Effector memory CD8-positive, alpha-beta T cell (primary cell): Measurements from ENCODE around the gene PTCD1.
"Not testable (repeated sequence)": the region's sequence is repeated elsewhere in the genome, so short reads cannot be mapped to it uniquely, and the experiment has no call there.

ENCODE experiments used
- ATAC-seq: fragments of 150-1000 bp; cut with Tn5 transposase; replicated peaks from 2 replicates; pipeline ENCODE4 v1.10.0; 2021; ENCODE audit warnings: mild to moderate bottlenecking, moderate library complexity
- DNase-seq, 3 experiments: peaks; one replicate each; pipeline ENCODE4 v3.0.0; 2021
- H3K27ac Mint-ChIP-seq, 2 donors: one replicate each; pipeline ENCODE4 v1.8.0; 2022; ENCODE audit warnings: mild to moderate bottlenecking in 2 of 2, mixed read lengths in 2 of 2, moderate library complexity in 2 of 2
- H3K27me3 Mint-ChIP-seq, 2 donors: one replicate each; pipeline ENCODE4 v1.8.0; 2022; ENCODE audit warnings: mixed read lengths in 2 of 2
- H3K36me3 Mint-ChIP-seq: one replicate; pipeline ENCODE4 v1.8.0; 2022; ENCODE audit warnings: mild to moderate bottlenecking, moderate library complexity, mixed read lengths; ENCODE audit not compliant: insufficient read depth
- H3K4me1 Mint-ChIP-seq, 2 donors: one replicate each; pipeline ENCODE4 v1.8.0; 2022; ENCODE audit warnings: low read depth in 2 of 2, mixed read lengths in 2 of 2
- H3K4me3 Mint-ChIP-seq, 2 donors: one replicate each; pipeline ENCODE4 v1.8.0; 2022; ENCODE audit warnings: mild to moderate bottlenecking in 2 of 2, mixed read lengths in 2 of 2, moderate library complexity in 2 of 2
- H3K9me3 Mint-ChIP-seq, 2 donors: one replicate each; pipeline ENCODE4 v1.8.0; 2022; ENCODE audit warnings: mixed read lengths in 2 of 2

Gene PTCD1

GRCh38 chr7:99396418-99397296 lies 41.9 kb downstream of the PTCD1 start:
- Mint-ChIP-seq H3K4me1 (peaks cover 24 to 29% of the 10 kb centered on the region in 2 donors), H3K9me3 (no peaks in the 10 kb centered on the region), H3K27ac (peak overlapping the region; percentile 22 to 75), H3K27me3 (no peaks in the 10 kb centered on the region), H3K36me3 (peaks cover 69% of the 10 kb centered on the region), H3K4me3 (no peak overlapping the region)
- DNase-seq (no peak), ATAC-seq (no peak)

DNA sequence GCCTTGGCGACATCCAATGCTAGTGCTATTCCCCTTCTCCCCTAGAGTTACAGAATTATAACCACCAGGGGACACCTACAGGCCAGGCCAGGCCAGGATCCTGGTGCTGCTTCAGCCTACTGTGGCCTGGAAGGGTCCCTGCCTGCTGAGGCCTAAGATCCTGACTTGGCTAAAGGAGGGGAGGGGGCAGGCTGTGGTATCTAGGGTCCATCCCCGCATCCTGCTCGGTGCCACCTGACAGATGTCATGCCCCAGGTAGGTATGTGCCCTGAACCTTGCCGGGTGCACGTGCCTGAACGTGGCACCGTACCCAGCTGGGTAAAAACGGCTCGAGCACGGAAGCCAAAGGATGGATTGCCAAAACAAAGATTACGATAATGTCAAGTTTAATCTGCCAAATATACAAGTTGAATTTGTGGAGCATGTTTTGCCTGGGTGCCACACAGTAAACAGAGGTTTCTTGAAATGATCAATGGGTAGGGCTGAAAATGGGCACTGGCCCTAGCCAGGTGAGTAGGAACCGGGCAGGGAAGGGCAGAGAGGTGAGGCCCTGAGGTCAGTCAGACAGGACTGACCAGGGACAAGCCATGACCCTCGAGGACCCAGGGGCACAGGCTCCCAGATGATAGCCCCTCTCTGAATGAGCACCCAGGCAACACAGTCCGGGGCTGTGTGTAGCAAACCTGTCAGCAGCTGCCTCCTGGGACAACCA lies 42.8 kb downstream of the PTCD1 start:
- Mint-ChIP-seq H3K4me1 (peaks cover 24 to 29% of the 10 kb centered on the region in 2 donors), H3K27ac (peak overlapping the region in 1 of 2 donors; percentile 44), H3K36me3 (peaks cover 69% of the 10 kb centered on the region), H3K4me3 (no peak overlapping the region), H3K27me3 (no peaks in the 10 kb centered on the region), H3K9me3 (no peaks in the 10 kb centered on the region)
- ATAC-seq (no peak), DNase-seq (no peak)

- ATAC-seq: no peak
- no peaks in the 10 kb centered on the region for H3K27me3 Mint-ChIP-seq
- H3K27ac Mint-ChIP-seq: peak overlapping the region; percentile 87 to 90
- H3K9me3 Mint-ChIP-seq: no peaks in the 10 kb centered on the region
- peaks cover 78% of the 10 kb centered on the region for H3K36me3 Mint-ChIP-seq
- H3K4me3 Mint-ChIP-seq: peak overlapping the region in 1 of 2 donors; percentile 78
- H3K4me1 Mint-ChIP-seq: peaks cover 23 to 24% of the 10 kb centered on the region in 2 donors
- no peak for DNase-seq
Measured at GRCh38 chr7:99394188-99394502, 44.5 kb downstream of the PTCD1 start.

DNA sequence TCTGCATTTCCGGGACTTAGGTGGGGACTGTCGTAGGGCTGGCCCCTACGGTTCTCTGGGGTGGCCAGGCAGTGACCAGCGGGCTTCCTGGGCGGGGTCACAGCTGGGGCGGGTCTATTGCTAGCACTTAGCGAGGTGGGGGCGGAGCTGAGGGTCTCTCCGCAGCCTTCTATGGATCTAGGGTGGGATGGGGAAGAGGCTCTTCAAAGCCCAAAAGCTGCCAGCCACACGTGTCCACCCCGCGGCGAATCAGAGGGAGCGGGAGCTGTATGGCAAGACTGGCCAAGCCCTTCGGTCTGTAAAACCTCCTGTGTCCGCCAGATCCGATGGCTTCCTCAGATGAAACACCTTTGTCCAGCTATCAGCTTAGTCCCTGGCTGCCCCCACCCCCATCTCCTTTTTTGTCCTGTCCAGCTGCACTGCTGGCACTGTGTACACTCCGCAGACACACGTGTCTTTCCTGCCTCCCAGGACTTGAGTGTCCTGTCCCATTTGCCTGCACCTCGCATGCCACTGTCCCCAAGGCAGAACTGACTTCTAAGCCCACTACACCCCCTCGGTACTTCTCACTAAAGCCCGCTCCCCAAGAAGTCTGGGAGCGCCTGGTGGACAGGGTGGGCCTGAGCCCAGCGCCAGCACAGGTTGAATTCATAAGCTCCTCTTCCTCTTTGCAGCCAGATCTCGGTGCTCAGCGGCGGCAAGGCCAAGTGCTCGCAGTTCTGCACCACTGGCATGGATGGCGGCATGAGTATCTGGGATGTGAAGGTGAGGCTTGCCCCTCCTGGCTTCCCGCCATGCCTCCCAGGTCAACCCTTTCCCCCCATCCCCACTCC lies 45.0 kb downstream of the PTCD1 start:
- H3K27ac Mint-ChIP-seq: peak overlapping the region; percentile 87 to 90
- H3K36me3 Mint-ChIP-seq: peaks cover 82% of the 10 kb centered on the region
- ATAC-seq (no peak), DNase-seq (no peak)
- peaks cover 18 to 22% of the 10 kb centered on the region in 2 donors for H3K4me1 Mint-ChIP-seq
- no peaks in the 10 kb centered on the region for H3K27me3 Mint-ChIP-seq
- H3K9me3 Mint-ChIP-seq: no peaks in the 10 kb centered on the region
- peak overlapping the region; percentile 67 to 78 for H3K4me3 Mint-ChIP-seq

- Mint-ChIP-seq H3K4me1 (peaks cover 13 to 19% of the 10 kb centered on the region in 2 donors), H3K27me3 (no peaks in the 10 kb centered on the region), H3K4me3 (peak overlapping the region; percentile 67 to 78), H3K27ac (peak overlapping the region; percentile 87 to 90), H3K36me3 (peaks cover 87% of the 10 kb centered on the region), H3K9me3 (no peaks in the 10 kb centered on the region)
- ATAC-seq (peak; percentile 97), DNase-seq (peak; percentile 68 to 86 (median 82))
Measured at GRCh38 chr7:99392659-99393354, 45.8 kb downstream of the PTCD1 start.

DNA sequence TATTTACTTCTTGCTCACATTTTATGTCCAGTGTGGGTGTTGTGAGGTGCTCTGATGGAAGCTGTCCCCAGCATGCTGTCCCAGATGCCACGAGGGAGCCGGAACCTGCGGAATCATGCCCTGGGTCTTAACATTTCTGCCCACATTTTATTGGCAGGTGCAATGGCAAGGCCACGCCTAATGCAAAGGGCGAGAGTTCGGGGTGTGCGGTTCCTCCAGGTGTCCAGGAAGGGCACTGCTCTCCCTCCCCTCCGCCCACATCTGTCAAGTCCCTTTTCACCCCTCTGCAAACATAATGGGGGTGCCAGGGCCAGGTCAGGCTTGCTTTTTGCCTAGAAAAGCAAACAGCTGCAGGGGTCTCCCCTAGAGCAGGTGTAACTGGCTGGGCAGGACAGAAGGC lies 46.6 kb downstream of the PTCD1 start:
- ATAC-seq (no peak), DNase-seq (no peak)
- Mint-ChIP-seq H3K27me3 (no peaks in the 10 kb centered on the region), H3K27ac (peak overlapping the region in 1 of 2 donors; percentile 90), H3K36me3 (peaks cover 94% of the 10 kb centered on the region), H3K4me3 (peak overlapping the region; percentile 31 to 78), H3K9me3 (no peaks in the 10 kb centered on the region), H3K4me1 (peaks cover 10 to 17% of the 10 kb centered on the region in 2 donors)

DNA sequence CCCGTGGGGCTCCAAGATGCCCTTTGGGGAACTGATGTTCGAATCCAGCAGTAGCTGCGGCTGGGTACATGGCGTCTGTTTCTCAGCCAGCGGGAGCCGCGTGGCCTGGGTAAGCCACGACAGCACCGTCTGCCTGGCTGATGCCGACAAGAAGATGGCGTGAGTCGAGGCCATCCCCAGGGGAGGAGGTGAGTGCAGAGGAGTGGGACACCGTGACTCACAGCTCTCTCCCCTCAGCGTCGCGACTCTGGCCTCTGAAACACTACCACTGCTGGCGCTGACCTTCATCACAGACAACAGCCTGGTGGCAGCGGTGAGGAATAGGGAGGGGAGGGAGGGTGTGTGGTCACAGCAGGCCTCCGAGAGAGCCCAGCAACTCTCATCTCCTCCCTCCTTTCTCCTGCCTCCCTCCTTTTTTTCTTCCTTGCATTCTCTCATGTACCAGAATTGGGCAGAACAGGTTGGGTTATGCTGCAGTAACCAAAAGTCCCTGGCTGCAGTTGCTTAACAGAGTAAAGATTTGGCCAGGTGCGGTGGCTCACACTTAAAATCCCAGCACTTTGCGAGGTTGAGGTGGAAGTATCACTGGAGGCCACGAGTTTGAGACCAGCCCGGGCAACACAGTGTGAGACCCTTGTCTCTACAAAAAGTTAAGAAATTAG lies 47.5 kb downstream of the PTCD1 start:
- Mint-ChIP-seq H3K27ac (no peak overlapping the region), H3K36me3 (peaks cover 96% of the 10 kb centered on the region), H3K27me3 (no peaks in the 10 kb centered on the region), H3K4me3 (peak overlapping the region in 1 of 2 donors; percentile 78), H3K4me1 (peaks cover 10 to 17% of the 10 kb centered on the region in 2 donors), H3K9me3 (no peaks in the 10 kb centered on the region)
- no peak for ATAC-seq
- DNase-seq: no peak

DNA sequence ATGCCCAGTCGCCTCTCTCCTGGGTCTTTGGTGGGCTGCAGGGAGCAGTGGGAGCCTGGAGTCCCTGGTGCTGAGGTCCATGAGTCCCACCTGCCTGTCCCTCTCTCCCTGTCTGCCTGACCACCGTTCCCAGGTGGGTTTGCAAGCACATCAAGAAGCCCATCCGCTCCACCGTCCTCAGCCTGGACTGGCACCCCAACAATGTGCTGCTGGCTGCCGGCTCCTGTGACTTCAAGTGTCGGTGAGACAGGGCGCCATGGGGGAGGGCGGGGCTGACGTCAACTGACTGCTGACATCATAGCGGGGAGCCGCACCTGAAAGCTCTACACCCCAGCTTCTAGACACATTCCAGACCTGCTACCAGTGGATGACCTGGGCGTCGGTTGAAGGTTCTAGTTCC lies 48.8 kb downstream of the PTCD1 start:
- no peaks in the 10 kb centered on the region for H3K27me3 Mint-ChIP-seq
- peaks cover 10 to 22% of the 10 kb centered on the region in 2 donors for H3K4me1 Mint-ChIP-seq
- DNase-seq (no peak), ATAC-seq (no peak)
- H3K9me3 Mint-ChIP-seq: no peaks in the 10 kb centered on the region
- H3K4me3 Mint-ChIP-seq: no peak overlapping the region
- peak overlapping the region in 1 of 2 donors; percentile 25 for H3K27ac Mint-ChIP-seq
- peaks cover 90% of the 10 kb centered on the region for H3K36me3 Mint-ChIP-seq

DNA sequence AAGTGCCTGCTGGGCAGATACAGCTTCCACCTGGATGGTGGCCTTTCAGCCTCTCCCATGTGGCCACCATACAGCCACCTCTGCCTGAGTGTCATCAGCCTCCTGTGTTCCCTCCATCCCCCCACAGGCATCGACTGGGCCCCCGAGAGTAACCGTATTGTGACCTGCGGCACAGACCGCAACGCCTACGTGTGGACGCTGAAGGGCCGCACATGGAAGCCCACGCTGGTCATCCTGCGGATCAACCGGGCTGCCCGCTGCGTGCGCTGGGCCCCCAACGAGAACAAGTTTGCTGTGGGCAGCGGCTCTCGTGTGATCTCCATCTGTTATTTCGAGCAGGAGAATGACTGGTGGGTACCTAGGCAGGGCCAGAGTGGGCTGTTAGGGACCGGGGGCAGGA lies 50.7 kb downstream of the PTCD1 start:
- DNase-seq (no peak), ATAC-seq (no peak)
- Mint-ChIP-seq H3K4me1 (peaks cover 7 to 26% of the 10 kb centered on the region in 2 donors), H3K27me3 (no peaks in the 10 kb centered on the region), H3K27ac (no peak overlapping the region), H3K9me3 (no peaks in the 10 kb centered on the region), H3K36me3 (peaks cover 75% of the 10 kb centered on the region), H3K4me3 (no peak overlapping the region)

GRCh38 chr7:99387239-99387635 lies 51.4 kb downstream of the PTCD1 start:
- H3K4me3 Mint-ChIP-seq, ATAC-seq, H3K9me3 Mint-ChIP-seq, DNase-seq, H3K27me3 Mint-ChIP-seq: not testable (repeated sequence)
- H3K4me1 Mint-ChIP-seq: peaks cover 7 to 26% of the 10 kb centered on the region in 2 donors
- peaks cover 69% of the 10 kb centered on the region for H3K36me3 Mint-ChIP-seq
- H3K27ac Mint-ChIP-seq: peak overlapping the region in 1 of 2 donors; percentile 83

- no peaks in the 10 kb centered on the region for H3K9me3 Mint-ChIP-seq
- H3K27me3 Mint-ChIP-seq: no peaks in the 10 kb centered on the region
- H3K27ac Mint-ChIP-seq: peak overlapping the region; percentile 81 to 83
- DNase-seq (peak in 1 of 3 experiments; percentile 36), ATAC-seq (peak; percentile 78)
- H3K36me3 Mint-ChIP-seq: peaks cover 70% of the 10 kb centered on the region
- H3K4me3 Mint-ChIP-seq: no peak overlapping the region
- H3K4me1 Mint-ChIP-seq: peaks cover 7 to 25% of the 10 kb centered on the region in 2 donors
Measured at GRCh38 chr7:99386584-99387238, 51.9 kb downstream of the PTCD1 start.

DNA sequence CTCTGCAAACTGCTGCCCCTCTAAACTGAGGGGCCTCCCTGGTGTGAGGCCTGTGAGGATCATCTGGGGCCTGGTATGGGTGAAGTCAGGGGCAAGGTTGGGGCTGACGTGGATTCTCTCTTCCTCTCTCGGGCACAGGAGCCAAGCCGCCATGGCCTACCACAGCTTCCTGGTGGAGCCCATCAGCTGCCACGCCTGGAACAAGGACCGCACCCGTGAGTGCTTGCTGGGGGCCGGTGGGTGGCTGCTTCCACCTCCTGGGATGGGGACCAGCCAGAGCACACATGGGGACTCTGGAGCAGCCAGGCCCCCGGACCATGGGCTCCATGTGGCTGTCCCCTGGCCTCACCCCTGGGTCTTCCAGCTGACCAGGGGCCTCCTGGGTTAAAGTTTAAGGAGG lies 53.0 kb downstream of the PTCD1 start:
- H3K4me3 Mint-ChIP-seq: peak overlapping the region in 1 of 2 donors; percentile 31
- peaks cover 14 to 35% of the 10 kb centered on the region in 2 donors for H3K4me1 Mint-ChIP-seq
- no peak for ATAC-seq
- H3K9me3 Mint-ChIP-seq: no peaks in the 10 kb centered on the region
- H3K27me3 Mint-ChIP-seq: no peaks in the 10 kb centered on the region
- H3K36me3 Mint-ChIP-seq: peaks cover 70% of the 10 kb centered on the region
- H3K27ac Mint-ChIP-seq: peak overlapping the region; percentile 81 to 83
- DNase-seq: no peak
